Neural cell (in vitro differentiated cells): Measurements from ENCODE around the gene UBTF. TPM values are rescaled to one million over a fixed set of nuclear protein-coding genes. Genes with fewer than 3 reads are reported as not detected.
"Not testable (repeated sequence)": the region's sequence is repeated elsewhere in the genome, so short reads cannot be mapped to it uniquely, and the experiment has no call there.

Experiments used
- H2AFZ ChIP-seq: fragments of 200-600, 300-800 bp; sonication (generic), shearing (Covaris generic); 2 replicates; pipeline ENCODE4 v1.6.0; 2014; ENCODE audit warnings: low read depth, mild to moderate bottlenecking, antibody characterized with exemption, low read length, moderate library complexity
- H3F3A ChIP-seq: fragments of 200-600 bp; shearing (Covaris generic); 2 replicates; pipeline ENCODE4 v1.6.1; 2016; ENCODE audit warnings: mild to moderate bottlenecking, moderate library complexity, mixed read lengths, antibody characterized with exemption, low read length; ENCODE audit not compliant: insufficient read depth, poor library complexity, severe bottlenecking
- H3K27ac ChIP-seq: fragments of 200-600, 300-800 bp; sonication (generic), shearing (Covaris generic); 2 replicates; pipeline ENCODE4 v1.5.1; 2014; ENCODE audit warnings: mild to moderate bottlenecking, low read length, moderate library complexity
- H3K27me3 ChIP-seq: fragments of 300-800, 200-600 bp; sonication (generic), shearing (Covaris generic); 2 replicates; pipeline ENCODE4 v1.6.0; 2014; ENCODE audit warnings: mild to moderate bottlenecking, low read depth, low read length, moderate library complexity; ENCODE audit not compliant: insufficient read depth
- H3K36me3 ChIP-seq: fragments of 300-800, 200-600 bp; sonication (generic), shearing (Covaris generic); 2 replicates; pipeline ENCODE4 v1.5.1; 2014; ENCODE audit warnings: mild to moderate bottlenecking, antibody characterized with exemption, low read length, moderate library complexity; ENCODE audit not compliant: insufficient read depth
- H3K4me2 ChIP-seq: fragments of 300-800, 200-600 bp; sonication (generic), shearing (Covaris generic); 2 replicates; pipeline ENCODE4 v1.6.0; 2014; ENCODE audit warnings: mild to moderate bottlenecking, low read length
- H3K4me3 ChIP-seq: fragments of 300-800, 200-600 bp; sonication (generic), shearing (Covaris generic); 2 replicates; pipeline ENCODE4 v1.5.1; 2014; ENCODE audit warnings: mild to moderate bottlenecking, low read length, moderate library complexity
- H3K79me2 ChIP-seq: fragments of 200-600 bp; shearing (Covaris generic); replicated peaks from 2 replicates; pipeline ENCODE4 v1.6.0; 2014; ENCODE audit warnings: mild to moderate bottlenecking, low read length, moderate library complexity; ENCODE audit not compliant: insufficient read depth
- H3K9ac ChIP-seq: fragments of 300-800, 200-600 bp; sonication (generic), shearing (Covaris generic); 2 replicates; pipeline ENCODE4 v1.6.1; 2016; ENCODE audit warnings: mild to moderate bottlenecking, low read length, mixed read lengths
- H3K9me2 ChIP-seq: fragments of 200-600 bp; shearing (Covaris generic); 2 replicates; pipeline ENCODE4 v1.6.1; 2016; ENCODE audit warnings: mild to moderate bottlenecking, low read length, mixed read lengths; ENCODE audit not compliant: insufficient read depth
- H3K9me3 ChIP-seq: fragments of 200-600, 300-800 bp; sonication (generic), shearing (Covaris generic); 2 replicates; pipeline ENCODE4 v1.6.1; 2016; ENCODE audit warnings: mild to moderate bottlenecking, mixed run types, low read length, moderate library complexity, mixed read lengths
- H4K20me1 ChIP-seq: fragments of 200-600 bp; shearing (Covaris generic); 2 replicates; pipeline ENCODE4 v1.6.1; 2016; ENCODE audit warnings: mild to moderate bottlenecking, mixed run types; ENCODE audit not compliant: insufficient read depth
- CTCF ChIP-seq: fragments of 450-650 bp; IDR thresholded peaks from 2 replicates; pipeline ENCODE4 v1.5.1; 2014; ENCODE audit warnings: antibody characterized with exemption, mild to moderate bottlenecking, moderate library complexity; ENCODE audit not compliant: poor library complexity, severe bottlenecking
- EP300 ChIP-seq: fragments of 450-650 bp; conservative IDR thresholded peaks from 2 replicates; pipeline ENCODE4 v1.6.1; 2014; ENCODE audit warnings: antibody characterized with exemption, mild to moderate bottlenecking, moderate library complexity; ENCODE audit not compliant: poor library complexity, severe bottlenecking
- EZH2 ChIP-seq: fragments of 200-600, 300-800 bp; shearing (Covaris generic), sonication (generic); IDR thresholded peaks from 2 replicates; pipeline ENCODE4 v1.6.1; 2014; ENCODE audit warnings: antibody characterized with exemption, low read length, borderline replicate concordance, mild to moderate bottlenecking; ENCODE audit not compliant: insufficient read depth, poor library complexity, severe bottlenecking
- MXI1 ChIP-seq: fragments of 450-650 bp; conservative IDR thresholded peaks from 2 replicates; pipeline ENCODE4 v1.6.1; 2014; ENCODE audit warnings: antibody characterized with exemption, mild to moderate bottlenecking; ENCODE audit not compliant: poor library complexity, severe bottlenecking
- POLR2AphosphoS5 ChIP-seq: IDR thresholded peaks from 2 replicates; pipeline ENCODE4 v1.6.1; 2012
- RAD21 ChIP-seq: fragments of 450-650 bp; conservative IDR thresholded peaks from 2 replicates; pipeline ENCODE4 v1.6.1; 2014; ENCODE audit warnings: antibody characterized with exemption, mild to moderate bottlenecking, moderate library complexity
- REST ChIP-seq: IDR thresholded peaks from 2 replicates; pipeline ENCODE4 v1.6.1; 2012; ENCODE audit warnings: borderline replicate concordance
- SMC3 ChIP-seq: fragments of 450-650 bp; conservative IDR thresholded peaks from 2 replicates; pipeline ENCODE4 v1.6.1; 2014; ENCODE audit warnings: antibody characterized with exemption, mild to moderate bottlenecking, moderate library complexity; ENCODE audit not compliant: poor library complexity
- TAF1 ChIP-seq: IDR thresholded peaks from 2 replicates; pipeline ENCODE4 v1.6.1; 2012; ENCODE audit warnings: low read depth
- polyA plus RNA-seq: library from polyadenylated mRNA; depleted of rRNA; stranded (reverse); fragments of >200 nt; gene quantifications from 2 replicates; pipeline ENCODE4 v1.2.3, GENCODE V29; 2014

Gene UBTF
- polyA plus RNA-seq, 1 donor from 2014 or later, result 73.8 TPM

- no peaks in the 10 kb centered on the region for H3F3A ChIP-seq
- no peaks in the 10 kb centered on the region for H3K27me3 ChIP-seq
- H3K9ac ChIP-seq, result no peak overlapping the region
- H3K4me3 ChIP-seq, result no peak overlapping the region
- H2AFZ ChIP-seq, result no peak overlapping the region
- TF ChIP-seq POLR2AphosphoS5 (no peak), CTCF (no peak), REST (no peak), EZH2 (no peak), EP300 (no peak), RAD21 (no peak), SMC3 (no peak), MXI1 (no peak), TAF1 (no peak)
- H3K9me3 ChIP-seq, result no peaks in the 10 kb centered on the region
- no peaks in the 10 kb centered on the region for H4K20me1 ChIP-seq
- H3K79me2 ChIP-seq, result no peaks in the 10 kb centered on the region
- no peak overlapping the region for H3K27ac ChIP-seq
- H3K9me2 ChIP-seq, result no peaks in the 10 kb centered on the region
- no peaks in the 10 kb centered on the region for H3K36me3 ChIP-seq
- no peak overlapping the region for H3K4me2 ChIP-seq
Measured at GRCh38 chr17:44241106-44241624, 21.7 kb upstream of the UBTF start.

- not testable (repeated sequence) for H3K27ac ChIP-seq, H2AFZ ChIP-seq, H3K4me2 ChIP-seq, H3K27me3 ChIP-seq, H3F3A ChIP-seq, H4K20me1 ChIP-seq, H3K79me2 ChIP-seq, H3K9ac ChIP-seq, H3K36me3 ChIP-seq, H3K9me2 ChIP-seq, H3K4me3 ChIP-seq, H3K9me3 ChIP-seq
Measured at GRCh38 chr17:44237886-44238285, 18.4 kb upstream of the UBTF start.

DNA sequence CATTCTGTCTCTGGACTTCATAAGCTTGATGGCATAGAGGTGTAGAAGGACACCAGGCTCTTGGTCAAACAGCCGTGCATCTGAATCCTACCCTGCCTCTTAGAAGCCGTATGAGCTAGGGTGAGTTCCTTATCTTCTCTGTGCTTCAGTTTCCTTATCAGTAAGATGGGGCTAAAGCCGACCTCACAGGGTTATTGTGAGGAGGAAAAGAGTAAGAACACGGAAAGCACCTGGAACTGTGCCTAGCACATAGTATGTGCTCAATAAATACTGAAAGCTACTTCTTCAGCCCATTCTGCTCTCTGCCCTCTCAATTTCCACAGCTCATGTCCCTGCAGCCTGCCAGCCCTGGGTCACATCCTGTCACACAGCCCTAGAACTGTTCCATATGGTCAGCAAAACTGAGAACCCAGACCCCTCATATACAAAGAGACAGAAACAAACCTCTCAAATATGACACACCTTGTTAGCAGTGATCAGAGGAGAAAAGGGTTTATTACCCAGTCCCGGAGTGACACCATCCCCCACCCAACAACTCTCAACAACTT lies 17.0 kb upstream of the UBTF start:
- no peak overlapping the region for H3K4me2 ChIP-seq
- no peaks in the 10 kb centered on the region for H4K20me1 ChIP-seq
- no peak overlapping the region for H3K27ac ChIP-seq
- H3K9ac ChIP-seq, result no peak overlapping the region
- H3K4me3 ChIP-seq, result no peak overlapping the region
- no peaks in the 10 kb centered on the region for H3K36me3 ChIP-seq
- no peaks in the 10 kb centered on the region for H3K9me3 ChIP-seq
- no peaks in the 10 kb centered on the region for H3K9me2 ChIP-seq
- H3K27me3 ChIP-seq, result no peaks in the 10 kb centered on the region
- no peak overlapping the region for H2AFZ ChIP-seq
- TF ChIP-seq EP300 (no peak), MXI1 (no peak), RAD21 (no peak), SMC3 (no peak), EZH2 (no peak), REST (no peak), CTCF (no peak), TAF1 (no peak), POLR2AphosphoS5 (no peak)
- no peaks in the 10 kb centered on the region for H3F3A ChIP-seq
- no peaks in the 10 kb centered on the region for H3K79me2 ChIP-seq
